HG03139 (cell line): ENCODE measurements around the gene NIPAL3.
"Not testable (repeated sequence)": the region's sequence is repeated elsewhere in the genome, so short reads cannot be mapped to it uniquely, and the experiment has no call there.

ENCODE experiments used
- ATAC-seq: cut with Tn5 transposase; IDR thresholded peaks from one replicate; pipeline ENCODE4 v1.9.1; 2021; ENCODE audit not compliant: unreplicated experiment

NIPAL3 gene

GRCh38 chr1:24455272-24455671, 39.7 kb downstream of the NIPAL3 start:
- no peak for ATAC-seq

- no peak for ATAC-seq
Observed at GRCh38 chr1:24457866-24458265, 42.3 kb downstream of the NIPAL3 start.

- no peak for ATAC-seq
Observed at GRCh38 chr1:24459551-24460266, 44.1 kb downstream of the NIPAL3 start.

DNA sequence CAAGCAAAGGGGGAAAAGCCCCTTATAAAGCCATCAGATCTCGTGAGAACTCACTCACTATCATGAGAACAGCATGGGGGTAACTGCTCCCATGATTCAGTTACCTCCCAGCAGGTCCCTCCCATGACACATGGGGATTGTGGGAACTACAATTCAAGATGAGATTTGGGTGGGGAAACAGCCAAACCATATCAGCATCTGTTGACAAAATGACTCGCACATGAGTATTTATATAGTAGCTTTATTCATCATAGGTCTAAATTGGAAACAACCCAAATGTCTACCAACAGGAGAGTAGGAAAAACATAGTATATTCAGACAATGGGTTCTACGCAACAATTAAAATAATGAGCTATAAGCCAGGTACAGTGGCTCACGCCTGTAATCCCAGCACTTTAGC, 46.5 kb downstream of the NIPAL3 start:
- not testable (repeated sequence) for ATAC-seq

GRCh38 chr1:24463776-24464735, 48.5 kb downstream of the NIPAL3 start:
- ATAC-seq, result no peak

DNA sequence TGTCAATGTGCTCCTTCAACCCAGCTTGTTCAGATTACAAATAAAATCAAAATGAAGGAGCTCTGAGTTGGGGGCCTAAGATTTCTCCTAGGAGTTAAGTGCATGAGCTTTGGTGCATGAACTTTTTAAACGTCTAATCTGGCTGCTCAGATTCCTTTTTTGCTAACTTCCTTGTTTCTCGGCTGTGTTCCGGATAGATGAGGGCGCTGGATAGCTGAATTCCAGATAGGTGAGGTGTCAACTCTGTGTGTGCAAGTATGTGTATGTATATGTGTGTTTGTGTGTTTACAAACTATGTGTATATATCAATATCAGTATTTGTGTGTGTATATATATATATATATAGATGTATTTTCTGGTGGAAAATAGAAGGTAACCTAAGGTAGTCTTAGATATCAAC, 49.5 kb downstream of the NIPAL3 start:
- ATAC-seq, result no peak

DNA sequence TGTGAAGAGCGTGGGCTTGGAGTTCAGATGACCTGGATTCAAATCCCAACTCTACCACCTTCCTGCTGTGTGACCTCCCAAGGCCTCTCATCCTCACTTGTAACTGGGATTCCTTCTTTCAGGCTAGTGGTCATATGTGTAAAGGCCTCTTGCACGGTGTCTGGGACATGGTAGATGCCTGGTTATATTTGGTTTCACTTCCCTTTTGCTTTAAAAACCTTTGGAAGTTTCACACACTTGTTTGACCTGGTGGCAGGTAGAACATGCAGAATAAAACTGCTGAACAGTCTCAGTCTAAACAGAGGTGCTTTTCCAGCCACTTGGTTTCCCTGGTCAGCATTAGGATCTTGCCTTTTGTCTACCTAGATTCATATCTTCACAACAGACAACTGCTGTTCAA, 50.0 kb downstream of the NIPAL3 start:
- ATAC-seq, result no peak

GRCh38 chr1:24468685-24469316, 53.2 kb downstream of the NIPAL3 start:
- no peak for ATAC-seq

DNA sequence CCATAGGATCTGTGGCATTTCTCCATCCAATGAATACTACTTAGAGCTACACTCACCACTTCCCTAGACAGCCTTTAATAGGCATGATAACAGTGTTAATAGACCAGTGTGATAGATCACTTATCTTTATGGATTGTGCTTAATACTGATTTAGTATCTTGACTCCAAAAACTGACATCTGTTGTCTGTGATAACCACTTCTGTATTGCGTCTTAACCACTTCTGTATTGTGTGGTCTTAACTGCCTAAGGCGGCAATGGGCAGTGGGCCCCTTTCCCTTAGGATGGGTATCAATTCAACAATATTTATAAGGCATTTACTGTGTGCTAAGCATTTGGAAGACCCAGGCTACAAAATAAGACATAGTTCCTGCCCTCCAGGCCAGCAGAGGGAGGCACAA, 55.0 kb downstream of the NIPAL3 start:
- ATAC-seq, result no peak

- ATAC-seq, result no peak
Observed at GRCh38 chr1:24472527-24473251, 57.1 kb downstream of the NIPAL3 start.

GRCh38 chr1:24474193-24474592, 58.6 kb downstream of the NIPAL3 start:
- no peak for ATAC-seq

GRCh38 chr1:24475700-24476099, 60.1 kb downstream of the NIPAL3 start:
- ATAC-seq, result no peak

- no peak for ATAC-seq
Observed at GRCh38 chr1:24476571-24476970, 61.0 kb downstream of the NIPAL3 start.

- no peak for ATAC-seq
Observed at GRCh38 chr1:24477309-24477708, 61.7 kb downstream of the NIPAL3 start.

DNA sequence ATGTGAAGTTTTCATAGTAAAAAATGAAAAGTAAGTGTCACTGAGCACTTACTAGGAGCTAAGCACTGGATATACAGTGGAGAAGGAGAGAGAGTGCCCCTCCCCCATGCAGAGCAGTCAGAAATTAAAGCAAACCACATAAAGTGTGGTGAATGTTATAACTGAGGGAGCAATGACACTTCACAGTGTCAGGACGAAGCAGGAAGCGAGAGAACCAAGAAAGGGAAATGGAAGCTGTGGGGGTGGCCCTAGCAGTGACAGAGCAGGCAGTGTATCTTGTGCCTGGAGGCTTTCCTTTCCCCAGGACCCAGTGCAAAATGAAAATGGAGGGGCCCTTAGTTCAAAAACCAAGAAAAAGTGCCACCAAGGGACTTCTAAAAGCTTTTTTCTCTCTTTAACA, 65.5 kb downstream of the NIPAL3 start:
- no peak for ATAC-seq

GRCh38 chr1:24481843-24482610, 66.4 kb downstream of the NIPAL3 start:
- ATAC-seq, result no peak

DNA sequence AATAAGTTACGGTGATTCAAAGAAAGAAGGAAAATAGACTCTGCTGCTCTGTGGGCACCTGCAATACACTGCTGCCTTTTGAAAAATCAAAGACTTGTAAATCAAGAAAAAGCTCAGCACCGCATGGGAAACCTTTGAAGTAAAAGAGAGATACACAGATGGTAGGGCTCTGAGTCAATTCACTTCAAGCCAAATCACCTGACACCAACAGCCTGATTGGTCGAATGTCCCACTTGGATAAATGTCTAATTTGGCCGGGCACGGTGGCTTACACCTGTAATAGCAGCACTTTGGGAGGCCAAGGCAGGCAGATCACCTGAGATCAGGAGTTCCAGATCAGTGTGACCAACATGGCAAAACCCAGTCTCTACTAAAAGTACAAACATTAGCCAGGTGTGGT, 67.8 kb downstream of the NIPAL3 start:
- ATAC-seq, result no peak

DNA sequence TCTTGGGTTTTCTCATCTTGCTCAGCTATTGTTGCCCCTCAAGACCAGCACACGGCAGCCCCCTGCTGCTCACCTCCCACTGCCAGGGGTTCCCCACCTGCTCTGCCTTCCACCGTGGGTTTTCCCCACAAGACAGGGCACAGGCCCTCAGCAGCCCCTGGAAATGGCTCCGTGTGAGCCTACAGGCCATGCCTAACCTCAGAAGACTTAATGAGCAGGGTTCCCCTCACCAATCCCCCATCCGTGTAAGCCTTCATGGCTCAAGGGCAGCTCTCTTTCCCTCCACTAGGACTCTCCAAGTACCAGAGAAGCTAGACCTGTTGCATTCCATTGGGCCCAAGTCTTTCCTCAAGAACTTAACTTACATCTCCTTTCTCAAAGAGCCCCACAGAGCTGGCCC, 68.6 kb downstream of the NIPAL3 start:
- ATAC-seq, result no peak

- ATAC-seq, result no peak
Observed at GRCh38 chr1:24486331-24487065, 70.9 kb downstream of the NIPAL3 start.

- no peak for ATAC-seq
Observed at GRCh38 chr1:24487455-24487854, 71.9 kb downstream of the NIPAL3 start.
